ENCODE measurements around the gene MYT1. TPM values are rescaled to one million over a fixed set of nuclear protein-coding genes. Genes with fewer than 3 reads are reported as not detected.
A peak's percentile ranks its signal among the peaks of the same experiment; 100 is the strongest.
"Not testable (repeated sequence)": the region's sequence is repeated elsewhere in the genome, so short reads cannot be mapped to it uniquely, and the experiment has no call there.

Gene MYT1
- total and polyA plus RNA-seq, 2 donors (not counting 1 experiment from before 2014, with no cell fraction given), result not detected

- H4K20me1 ChIP-seq (ENCODE audit: control insufficient read depth, extremely low read depth, insufficient read depth, low read length), result no peaks in the 10 kb centered on the region
- no peak overlapping the region for H3K27ac ChIP-seq (ENCODE audit: insufficient read depth, low read length)
- no peaks in the 10 kb centered on the region for H3K9me3 ChIP-seq (ENCODE audit: control insufficient read depth, insufficient read depth, low read depth, low read length)
- no peaks in the 10 kb centered on the region for H3K4me1 ChIP-seq (ENCODE audit: control insufficient read depth, extremely low read depth, insufficient read depth, low read length)
- no peak overlapping the region for H3K4me3 ChIP-seq (replicated peaks in 1 of 4; ENCODE audit: control extremely low read depth in 1 of 4, insufficient read depth in 1 of 4, low read depth in 3 of 4, low read length in 4 of 4)
- no peak overlapping the region for H2AFZ ChIP-seq (ENCODE audit: low read length)
- DNase-seq (ENCODE audit: low read depth in 2 of 2), result peak in 1 of 2 donors; percentile 4
- peaks cover 2% of the 10 kb centered on the region for H3K27me3 ChIP-seq (ENCODE audit: control insufficient read depth, insufficient read depth, low read length)
- no peaks in the 10 kb centered on the region for H3K79me2 ChIP-seq (ENCODE audit: control insufficient read depth, insufficient read depth, low read length)
- no peak overlapping the region for H3K9ac ChIP-seq (ENCODE audit: insufficient read depth, low read length)
- no peaks in the 10 kb centered on the region for H3K36me3 ChIP-seq (ENCODE audit: control insufficient read depth, insufficient read depth, low read length)
- TF ChIP-seq EZH2 (IDR thresholded peaks at IDR 0.05; ENCODE audit: low read length, missing control alignments), result no peak
- no peak for TF ChIP-seq CTCF (conservative IDR thresholded peaks at IDR 0.05 in 1 of 2, IDR thresholded peaks at IDR 0.05 in 1 of 2; ENCODE audit: low read depth in 1 of 2, low read length in 2 of 2)
- no peak overlapping the region for H3K4me2 ChIP-seq (ENCODE audit: extremely low read depth, insufficient read depth, low read length)
Measured at GRCh38 chr20:64119681-64120341, 44.4 kb upstream of the MYT1 start.

DNA sequence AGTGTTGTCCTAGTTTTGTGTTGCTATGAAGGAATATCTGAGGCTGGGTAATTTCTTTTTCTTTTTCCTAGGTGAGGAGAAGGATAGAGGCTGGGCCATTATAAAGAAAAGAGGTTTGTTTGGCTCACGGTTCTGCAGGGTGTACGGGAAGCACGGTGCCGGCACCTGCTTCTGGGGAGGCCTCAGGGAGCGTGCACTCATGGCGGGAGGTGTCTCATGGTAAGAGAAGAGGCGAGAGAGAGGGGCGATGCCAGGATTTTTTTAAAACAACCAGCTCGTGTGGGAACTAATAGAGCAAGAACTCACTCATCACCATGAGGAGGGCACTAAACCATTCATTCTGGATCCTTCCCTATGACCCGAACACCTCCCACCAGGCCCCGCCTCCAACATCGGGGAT is 42.7 kb upstream of the MYT1 start:
- no peak overlapping the region for H3K4me2 ChIP-seq (ENCODE audit: extremely low read depth, insufficient read depth, low read length)
- H3K79me2 ChIP-seq (ENCODE audit: control insufficient read depth, insufficient read depth, low read length), result no peaks in the 10 kb centered on the region
- H3K9me3 ChIP-seq (ENCODE audit: control insufficient read depth, insufficient read depth, low read depth, low read length), result no peaks in the 10 kb centered on the region
- no peaks in the 10 kb centered on the region for H3K4me1 ChIP-seq (ENCODE audit: control insufficient read depth, extremely low read depth, insufficient read depth, low read length)
- peaks cover under 1% of the 10 kb centered on the region for H3K27me3 ChIP-seq (ENCODE audit: control insufficient read depth, insufficient read depth, low read length)
- no peak overlapping the region for H3K9ac ChIP-seq (ENCODE audit: insufficient read depth, low read length)
- H3K27ac ChIP-seq (ENCODE audit: insufficient read depth, low read length), result no peak overlapping the region
- H3K4me3 ChIP-seq (replicated peaks in 1 of 4; ENCODE audit: control extremely low read depth in 1 of 4, insufficient read depth in 1 of 4, low read depth in 3 of 4, low read length in 4 of 4), result no peak overlapping the region
- TF ChIP-seq CTCF (conservative IDR thresholded peaks at IDR 0.05 in 1 of 2, IDR thresholded peaks at IDR 0.05 in 1 of 2; ENCODE audit: low read depth in 1 of 2, low read length in 2 of 2) (no peak), EZH2 (IDR thresholded peaks at IDR 0.05; ENCODE audit: low read length, missing control alignments) (no peak)
- H2AFZ ChIP-seq (ENCODE audit: low read length), result no peak overlapping the region
- no peak for DNase-seq (ENCODE audit: low read depth in 2 of 2)
- H3K36me3 ChIP-seq (ENCODE audit: control insufficient read depth, insufficient read depth, low read length), result no peaks in the 10 kb centered on the region
- H4K20me1 ChIP-seq (ENCODE audit: control insufficient read depth, extremely low read depth, insufficient read depth, low read length), result no peaks in the 10 kb centered on the region

DNA sequence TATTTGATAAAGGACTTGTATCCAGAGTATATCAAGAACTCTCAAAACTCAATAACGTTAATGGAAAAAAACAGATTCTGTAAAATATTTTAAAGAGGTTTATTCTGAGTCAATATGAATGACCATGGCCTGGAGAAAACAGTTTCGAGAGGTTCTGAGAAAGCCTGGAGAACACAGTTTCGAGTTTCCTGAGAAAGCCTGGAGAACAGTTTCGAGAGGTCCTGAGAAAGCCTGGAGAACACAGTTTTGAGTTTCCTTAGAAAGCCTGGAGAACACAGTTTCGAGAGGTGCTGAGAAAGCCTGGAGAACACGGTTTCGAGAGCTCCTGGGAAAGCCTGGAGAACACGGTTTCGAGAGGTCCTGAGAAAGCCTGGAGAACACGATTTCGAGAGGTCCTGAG is 41.3 kb upstream of the MYT1 start:
- H3K27me3 ChIP-seq (ENCODE audit: control insufficient read depth, insufficient read depth, low read length); H3K4me3 ChIP-seq (replicated peaks in 1 of 4; ENCODE audit: control extremely low read depth in 1 of 4, insufficient read depth in 1 of 4, low read depth in 3 of 4, low read length in 4 of 4); H4K20me1 ChIP-seq (ENCODE audit: control insufficient read depth, extremely low read depth, insufficient read depth, low read length); H3K36me3 ChIP-seq (ENCODE audit: control insufficient read depth, insufficient read depth, low read length); H3K4me2 ChIP-seq (ENCODE audit: extremely low read depth, insufficient read depth, low read length); H3K9ac ChIP-seq (ENCODE audit: insufficient read depth, low read length); H3K9me3 ChIP-seq (ENCODE audit: control insufficient read depth, insufficient read depth, low read depth, low read length); H3K79me2 ChIP-seq (ENCODE audit: control insufficient read depth, insufficient read depth, low read length); H3K27ac ChIP-seq (ENCODE audit: insufficient read depth, low read length); H3K4me1 ChIP-seq (ENCODE audit: control insufficient read depth, extremely low read depth, insufficient read depth, low read length); DNase-seq (ENCODE audit: low read depth in 2 of 2); H2AFZ ChIP-seq (ENCODE audit: low read length): not testable (repeated sequence)

- H3K36me3 ChIP-seq (ENCODE audit: control insufficient read depth, insufficient read depth, low read length); H3K9me3 ChIP-seq (ENCODE audit: control insufficient read depth, insufficient read depth, low read depth, low read length); H3K27ac ChIP-seq (ENCODE audit: insufficient read depth, low read length); H3K4me3 ChIP-seq (replicated peaks in 1 of 4; ENCODE audit: control extremely low read depth in 1 of 4, insufficient read depth in 1 of 4, low read depth in 3 of 4, low read length in 4 of 4); H3K4me1 ChIP-seq (ENCODE audit: control insufficient read depth, extremely low read depth, insufficient read depth, low read length); H3K9ac ChIP-seq (ENCODE audit: insufficient read depth, low read length); H3K79me2 ChIP-seq (ENCODE audit: control insufficient read depth, insufficient read depth, low read length); H2AFZ ChIP-seq (ENCODE audit: low read length); H4K20me1 ChIP-seq (ENCODE audit: control insufficient read depth, extremely low read depth, insufficient read depth, low read length); H3K27me3 ChIP-seq (ENCODE audit: control insufficient read depth, insufficient read depth, low read length); H3K4me2 ChIP-seq (ENCODE audit: extremely low read depth, insufficient read depth, low read length); DNase-seq (ENCODE audit: low read depth in 2 of 2): not testable (repeated sequence)
Measured at GRCh38 chr20:64123517-64123916, 40.7 kb upstream of the MYT1 start.
